NCI-H446 treated with DMSO at 0.1 percent for 48 hours (cell line): ENCODE data around the gene NCAN.
A peak's percentile ranks its signal among the peaks of the same experiment; 100 is the strongest.
"Not testable (repeated sequence)": the region's sequence is repeated elsewhere in the genome, so short reads cannot be mapped to it uniquely, and the experiment has no call there.

ENCODE experiments used
- DNase-seq: peaks from one replicate; lab custom pipeline; 2025; lab: John Stamatoyannopoulos, UW

The NCAN gene

DNA sequence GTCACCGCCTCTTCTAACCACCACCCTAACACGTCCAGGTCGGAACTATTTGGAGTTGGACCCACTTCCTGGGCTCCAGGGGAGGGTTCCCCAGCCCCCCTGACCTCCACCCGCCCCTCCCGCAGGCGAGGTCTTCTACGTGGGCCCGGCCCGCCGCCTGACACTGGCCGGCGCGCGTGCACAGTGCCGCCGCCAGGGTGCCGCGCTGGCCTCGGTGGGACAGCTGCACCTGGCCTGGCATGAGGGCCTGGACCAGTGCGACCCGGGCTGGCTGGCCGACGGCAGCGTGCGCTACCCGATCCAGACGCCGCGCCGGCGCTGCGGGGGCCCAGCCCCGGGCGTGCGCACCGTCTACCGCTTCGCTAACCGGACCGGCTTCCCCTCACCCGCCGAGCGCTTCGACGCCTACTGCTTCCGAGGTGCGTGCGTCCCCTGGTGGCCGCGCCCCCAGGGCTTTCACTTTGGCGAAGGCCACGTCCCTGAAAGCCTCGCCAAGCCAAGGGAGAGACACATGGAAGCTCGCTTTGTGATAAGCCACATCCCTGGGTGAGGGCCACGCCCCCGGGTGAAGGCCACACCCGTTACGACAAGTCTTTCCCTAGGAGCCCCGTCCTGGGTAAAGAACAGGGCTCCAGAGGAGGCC lies 13.2 kb downstream of the NCAN start:
- peak; percentile 9 for DNase-seq

DNA sequence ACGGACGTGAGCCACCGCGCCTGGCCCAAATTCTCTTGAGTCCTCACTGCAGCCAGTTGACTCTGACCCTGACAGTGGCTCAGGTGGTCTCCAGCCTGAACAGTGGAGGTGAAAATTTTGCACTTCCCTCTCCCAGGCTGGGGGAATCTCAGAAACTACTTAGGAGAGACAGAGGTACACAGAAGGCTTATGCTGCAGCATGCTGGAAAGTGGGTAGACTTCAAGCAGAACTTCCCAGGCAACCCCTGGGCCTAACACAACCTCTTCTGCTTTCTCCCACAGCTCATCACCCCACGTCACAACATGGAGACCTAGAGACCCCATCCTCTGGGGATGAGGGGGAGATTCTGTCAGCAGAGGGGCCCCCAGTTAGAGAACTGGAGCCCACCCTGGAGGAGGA lies 14.4 kb downstream of the NCAN start:
- DNase-seq = no peak

DNA sequence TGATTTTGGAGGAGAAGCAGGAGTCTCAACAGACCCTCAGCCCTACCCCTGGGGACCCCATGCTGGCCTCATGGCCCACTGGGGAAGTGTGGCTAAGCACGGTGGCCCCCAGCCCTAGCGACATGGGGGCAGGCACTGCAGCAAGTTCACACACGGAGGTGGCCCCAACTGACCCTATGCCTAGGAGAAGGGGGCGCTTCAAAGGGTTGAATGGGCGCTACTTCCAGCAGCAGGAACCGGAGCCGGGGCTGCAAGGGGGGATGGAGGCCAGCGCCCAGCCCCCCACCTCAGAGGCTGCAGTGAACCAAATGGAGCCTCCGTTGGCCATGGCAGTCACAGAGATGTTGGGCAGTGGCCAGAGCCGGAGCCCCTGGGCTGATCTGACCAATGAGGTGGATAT lies 14.9 kb downstream of the NCAN start:
- no peak for DNase-seq

- DNase-seq = no peak
Measured at GRCh38 chr19:19227217-19227616, 15.5 kb downstream of the NCAN start.

- DNase-seq = no peak
Measured at GRCh38 chr19:19229701-19230100, 17.9 kb downstream of the NCAN start.

DNA sequence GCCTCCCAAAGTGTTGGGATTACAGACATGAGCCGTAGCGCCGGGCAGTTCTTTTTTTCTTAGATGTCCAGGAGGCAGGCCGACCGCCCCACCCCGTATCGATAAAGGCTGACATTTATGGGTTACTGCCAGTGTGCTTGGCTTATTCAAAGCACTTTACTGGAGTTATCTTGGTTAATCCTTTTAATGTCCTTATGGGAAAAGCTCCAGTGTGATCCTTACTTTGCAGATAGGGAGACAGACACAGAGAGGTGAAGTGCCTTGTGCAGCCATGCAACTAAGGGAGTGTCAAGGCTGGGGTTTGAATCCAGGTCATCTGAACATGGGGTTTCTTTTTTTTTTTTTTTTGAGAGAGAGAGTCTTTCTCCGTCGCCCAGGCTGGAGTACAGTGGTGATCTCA lies 19.2 kb downstream of the NCAN start:
- DNase-seq = no peak

- no peak for DNase-seq
Measured at GRCh38 chr19:19232261-19232721, 20.5 kb downstream of the NCAN start.

GRCh38 chr19:19234220-19234816 lies 22.6 kb downstream of the NCAN start:
- DNase-seq = no peak

GRCh38 chr19:19236173-19236572 lies 24.4 kb downstream of the NCAN start:
- no peak for DNase-seq

- DNase-seq = no peak
Measured at GRCh38 chr19:19238126-19238894, 26.6 kb downstream of the NCAN start.

DNA sequence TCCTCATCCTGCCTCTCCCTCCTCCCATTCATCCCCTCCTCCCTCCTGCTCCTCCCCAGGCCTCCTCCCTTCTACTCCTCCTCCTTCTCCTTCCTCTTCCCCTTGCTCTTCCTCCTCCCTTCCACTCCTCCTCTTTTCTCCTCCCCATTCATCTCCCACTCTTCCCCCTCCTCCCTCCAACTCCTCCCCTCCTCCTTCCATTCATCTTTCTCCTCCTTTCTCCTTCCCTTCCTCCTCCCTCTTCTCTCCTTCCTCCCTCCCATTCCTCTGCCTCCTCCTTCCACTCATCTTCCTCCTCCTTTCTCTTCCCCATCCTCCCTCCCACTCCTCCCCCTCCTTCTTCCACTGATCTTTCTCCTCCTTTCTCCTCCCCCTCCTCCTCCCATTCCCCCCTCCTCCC lies 27.9 kb downstream of the NCAN start:
- no peak for DNase-seq

DNA sequence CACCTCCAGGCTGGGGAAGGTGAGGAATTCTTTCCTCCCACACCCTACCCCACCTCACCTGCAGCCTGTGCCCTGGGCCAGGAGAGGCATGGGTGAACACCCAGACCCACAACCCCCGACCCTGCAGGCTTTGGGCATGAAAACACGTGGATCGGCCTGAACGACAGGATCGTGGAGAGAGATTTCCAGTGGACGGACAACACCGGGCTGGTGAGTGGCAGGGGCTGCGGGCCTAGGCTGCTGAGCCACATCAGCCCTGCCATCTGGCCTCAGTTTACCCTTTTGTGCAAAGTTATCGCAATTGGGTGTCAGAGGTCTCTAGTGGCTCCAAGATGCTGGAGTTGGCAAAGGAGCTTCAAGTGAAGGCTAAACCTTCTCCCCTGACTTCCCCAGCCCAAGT lies 28.7 kb downstream of the NCAN start:
- no peak for DNase-seq

- DNase-seq = no peak
Measured at GRCh38 chr19:19250196-19250801, 38.5 kb downstream of the NCAN start.

DNA sequence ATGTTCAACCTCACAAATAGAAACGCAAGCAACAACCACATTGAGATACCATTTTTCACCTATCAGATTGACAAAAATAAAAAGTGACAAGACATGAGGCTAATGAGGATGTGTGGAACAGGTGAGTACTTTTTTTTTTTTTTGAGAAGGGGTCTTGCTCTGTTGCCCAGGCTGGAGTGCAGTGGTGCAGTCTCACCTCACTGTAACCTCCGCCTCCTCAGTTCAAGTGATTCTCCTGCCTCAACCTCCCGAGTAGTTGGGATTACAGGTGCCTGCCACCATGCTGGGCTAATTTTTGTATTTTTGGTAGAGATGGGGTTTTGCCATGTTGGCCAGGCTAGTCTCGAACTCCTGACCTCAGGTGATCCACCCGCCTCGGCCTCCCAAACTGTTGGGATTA lies 41.7 kb downstream of the NCAN start:
- not testable (repeated sequence) for DNase-seq

GRCh38 chr19:19256072-19256969 lies 44.6 kb downstream of the NCAN start:
- DNase-seq = no peak

- DNase-seq = no peak
Measured at GRCh38 chr19:19257137-19257536, 45.4 kb downstream of the NCAN start.

DNA sequence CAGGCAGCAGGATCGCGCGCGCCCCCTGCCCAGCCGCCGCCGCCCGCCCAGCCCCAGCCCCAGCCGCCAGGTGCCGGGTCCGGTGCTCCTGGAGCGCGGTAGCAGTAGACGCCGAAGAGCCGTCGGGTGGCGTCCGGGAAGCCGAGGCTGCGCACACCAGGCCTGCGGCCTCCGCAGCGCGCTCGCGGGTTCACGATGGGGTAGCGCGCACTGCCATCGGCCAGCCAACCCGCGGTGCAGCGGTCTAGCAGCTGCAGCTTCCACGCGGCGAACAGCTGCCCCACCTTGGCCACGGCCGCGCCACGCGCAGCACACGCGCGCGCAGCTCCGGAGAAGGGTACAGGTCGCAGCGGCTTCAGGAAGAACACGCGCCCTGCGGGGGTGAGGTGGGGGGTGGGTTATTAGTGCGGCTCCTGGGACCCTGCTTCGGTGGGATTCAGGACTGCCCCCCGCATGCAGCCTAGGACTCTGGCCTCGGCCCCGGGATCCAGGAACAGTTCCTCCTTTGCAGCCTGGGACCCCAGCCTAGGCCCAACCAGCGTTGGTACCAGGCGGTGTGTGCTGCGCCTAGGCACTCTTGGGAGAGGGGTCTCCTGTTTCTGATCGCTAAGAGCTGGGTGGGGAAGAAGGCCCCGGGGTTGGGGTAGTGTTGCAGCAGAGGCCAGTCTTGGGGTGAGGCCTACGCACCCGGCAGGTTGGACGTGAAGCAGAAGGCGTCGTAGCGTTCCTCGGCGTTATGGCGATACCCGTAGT lies 46.3 kb downstream of the NCAN start:
- no peak for DNase-seq

DNA sequence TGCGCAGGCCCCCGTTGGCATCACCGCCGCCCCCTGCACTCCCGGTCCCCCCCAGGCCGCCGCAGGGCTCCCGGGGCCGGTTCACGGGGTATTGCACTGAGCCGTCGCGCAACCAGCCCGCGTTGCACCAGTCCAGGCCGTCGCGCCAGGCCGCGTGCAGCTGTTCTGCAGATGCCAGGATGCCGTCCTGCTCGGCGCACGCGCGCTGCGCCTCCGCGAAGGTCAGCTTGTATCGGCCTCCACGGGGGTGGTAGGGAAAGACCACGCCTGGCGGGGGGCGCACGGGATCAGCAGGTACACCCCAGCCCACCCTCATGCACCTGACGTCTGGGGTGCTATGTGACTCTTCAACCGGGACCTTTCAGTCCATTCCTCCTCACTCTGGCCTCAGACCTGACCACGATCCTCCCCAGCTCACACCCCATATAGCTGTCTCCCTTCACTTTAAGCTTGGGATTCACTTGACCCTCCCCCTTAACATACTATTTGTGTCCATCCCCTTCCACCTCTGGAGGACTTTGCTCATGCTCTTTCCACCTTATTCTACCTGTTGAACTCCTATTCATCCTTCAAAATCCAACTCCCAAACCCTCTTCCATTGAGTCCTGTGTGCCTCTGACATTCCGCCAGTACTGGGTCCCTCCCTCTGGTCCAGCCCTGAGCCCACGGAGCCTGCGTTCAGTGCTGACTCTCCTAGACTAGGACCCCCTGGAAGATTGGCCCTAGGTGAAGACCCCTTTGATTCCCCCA lies 47.0 kb downstream of the NCAN start:
- no peak for DNase-seq

GRCh38 chr19:19259741-19260140 lies 48.0 kb downstream of the NCAN start:
- DNase-seq = peak; percentile 33
